Measurements from ENCODE around the gene HSPA12A.

DNA sequence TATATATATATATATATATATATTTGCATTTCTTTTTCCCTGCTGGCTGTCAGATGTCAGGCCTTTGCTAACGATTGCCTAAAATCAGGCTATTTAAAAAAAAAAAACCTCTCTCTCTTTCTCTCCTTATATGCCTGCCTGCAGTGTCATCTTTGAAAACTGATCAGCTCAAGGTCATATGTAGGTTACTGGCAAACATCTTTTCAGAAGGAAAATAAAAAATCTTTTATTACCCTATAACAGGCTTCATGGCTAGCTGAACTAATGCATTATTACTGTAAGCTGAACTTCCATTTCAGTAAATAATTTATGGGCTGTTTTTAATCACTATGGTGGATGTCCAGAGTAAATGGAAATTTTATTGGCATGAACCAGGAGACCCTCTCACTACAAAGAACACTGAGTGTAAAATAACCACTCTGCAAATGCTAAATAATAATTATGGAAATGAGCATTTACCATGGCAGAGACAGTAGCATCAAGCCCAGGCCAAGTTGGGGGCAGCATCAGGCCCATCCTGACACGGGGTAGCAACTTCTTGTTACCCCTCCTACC, 29.3 kb downstream of the HSPA12A start:
- TF ChIP-seq CTCF (IDR thresholded peaks at IDR 0.05): no peak
- TF ChIP-seq POLR2AphosphoS5 (IDR thresholded peaks at IDR 0.05): no peak

Data from sigmoid colon (tissue), 4 donors.